H1 (cell line): ENCODE measurements around the gene SLC43A2. TPM values are rescaled to one million over a fixed set of nuclear protein-coding genes. Genes with fewer than 3 reads are reported as not detected.

Source experiments
- KDM4A ChIP-seq: IDR thresholded peaks from one replicate; pipeline ENCODE4 v1.7.1; 2012; ENCODE audit warnings: low read depth, mild to moderate bottlenecking, moderate library complexity, low read length, inconsistent platforms; ENCODE audit not compliant: severe bottlenecking
- MAFK ChIP-seq: IDR thresholded peaks from 2 replicates; pipeline ENCODE4 v1.6.1; 2012; ENCODE audit warnings: low read depth, mild to moderate bottlenecking, improper control_type of control experiment, low read length
- RBBP5 ChIP-seq: IDR thresholded peaks from 2 replicates; pipeline ENCODE4 v1.7.1; 2012; ENCODE audit warnings: low read depth, mild to moderate bottlenecking, inconsistent platforms, low read length, moderate library complexity, borderline replicate concordance
- SRF ChIP-seq: IDR thresholded peaks from 2 replicates; pipeline ENCODE4 v1.6.1; 2011; ENCODE audit warnings: mild to moderate bottlenecking, low read depth, low read length, moderate library complexity
- SUZ12 ChIP-seq: fragments of 200-600 bp; sonication (generic); IDR thresholded peaks from 2 replicates; pipeline ENCODE4 v1.6.1; 2012; ENCODE audit warnings: mild to moderate bottlenecking, inconsistent platforms, low read length, moderate library complexity, mixed read lengths
- polyA plus RNA-seq, 7 experiments: library from polyadenylated mRNA; depleted of rRNA in 3 of 7; stranded (reverse) in 5 of 7; unstranded in 2 of 7; fragments of >200 nt in 5 of 7; fragments of 200-250 nt in 2 of 7; gene quantifications; 1 replicate in 5 of 7; 2 replicates in 1 of 7; 4 replicates in 1 of 7; pipeline versions ENCODE4 v1.2.1 to v1.2.3, GENCODE V29; 2011 to 2013; ENCODE audit warnings: missing spikeins in 2 of 7, mixed read lengths in 2 of 7
- total RNA-seq: library from RNA; stranded (reverse); fragmentation: NEBNext Ultra II Directional; extraction: Animal tissue kit (Norgen Biotek cat#: 25700); gene quantifications from 2 replicates; pipeline ENCODE4 v1.2.1, GENCODE V29; 2021
- TF ChIP-seq, protein P1 (sequence below): fragments of 300-600 bp; sonication (generic); IDR thresholded peaks from 2 replicates; pipeline ENCODE4 v1.7.1; 2012; ENCODE audit warnings: low read length, moderate library complexity, mild to moderate bottlenecking, inconsistent platforms; ENCODE audit not compliant: insufficient replicate concordance

The SLC43A2 gene
- total and polyA plus RNA-seq, 2 of the 8 experiments (the other 6 are each of a cell fraction or from before 2014, with no cell fraction given), result 6.6 to 10.5 TPM

DNA sequence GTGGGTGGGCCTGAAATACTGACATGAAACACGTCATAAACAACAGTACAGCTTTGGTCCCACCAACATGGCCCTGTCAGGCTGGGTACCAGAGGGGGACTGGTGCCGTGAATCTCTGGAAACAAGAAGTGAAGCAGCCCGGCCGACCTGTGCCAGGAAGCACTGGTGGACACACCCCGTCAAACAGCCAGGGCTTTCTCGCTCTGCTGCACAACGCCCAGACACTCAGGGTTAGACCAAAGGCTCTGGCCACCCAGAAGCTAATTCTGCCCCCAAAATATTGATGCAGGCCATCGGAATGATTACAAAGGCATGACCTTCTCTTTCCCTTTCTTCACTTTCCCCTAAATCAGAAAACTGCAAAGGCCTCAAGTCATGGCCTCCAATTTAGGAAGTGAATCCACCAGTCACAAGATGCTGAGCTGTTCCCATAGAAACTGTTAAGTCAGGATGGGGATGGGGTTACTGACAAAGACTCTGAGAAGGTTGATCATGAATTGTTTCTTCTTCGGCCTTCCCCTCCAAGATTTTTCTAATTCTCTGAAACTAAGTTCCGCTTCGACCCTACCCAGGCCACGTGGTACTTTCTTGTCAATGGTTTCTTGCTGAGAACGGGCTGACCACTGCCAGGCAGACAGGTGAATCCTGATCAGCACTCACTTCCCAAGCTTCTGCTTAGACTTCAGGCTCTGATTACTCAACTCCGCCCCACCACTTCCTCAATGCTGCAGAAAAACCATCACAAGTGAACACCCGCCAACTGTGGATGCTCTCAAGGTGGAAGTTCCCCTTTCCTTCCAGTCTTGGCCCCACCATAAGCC, 72.8 kb downstream of the SLC43A2 start (continued):
- TF ChIP-seq, protein P1, sequence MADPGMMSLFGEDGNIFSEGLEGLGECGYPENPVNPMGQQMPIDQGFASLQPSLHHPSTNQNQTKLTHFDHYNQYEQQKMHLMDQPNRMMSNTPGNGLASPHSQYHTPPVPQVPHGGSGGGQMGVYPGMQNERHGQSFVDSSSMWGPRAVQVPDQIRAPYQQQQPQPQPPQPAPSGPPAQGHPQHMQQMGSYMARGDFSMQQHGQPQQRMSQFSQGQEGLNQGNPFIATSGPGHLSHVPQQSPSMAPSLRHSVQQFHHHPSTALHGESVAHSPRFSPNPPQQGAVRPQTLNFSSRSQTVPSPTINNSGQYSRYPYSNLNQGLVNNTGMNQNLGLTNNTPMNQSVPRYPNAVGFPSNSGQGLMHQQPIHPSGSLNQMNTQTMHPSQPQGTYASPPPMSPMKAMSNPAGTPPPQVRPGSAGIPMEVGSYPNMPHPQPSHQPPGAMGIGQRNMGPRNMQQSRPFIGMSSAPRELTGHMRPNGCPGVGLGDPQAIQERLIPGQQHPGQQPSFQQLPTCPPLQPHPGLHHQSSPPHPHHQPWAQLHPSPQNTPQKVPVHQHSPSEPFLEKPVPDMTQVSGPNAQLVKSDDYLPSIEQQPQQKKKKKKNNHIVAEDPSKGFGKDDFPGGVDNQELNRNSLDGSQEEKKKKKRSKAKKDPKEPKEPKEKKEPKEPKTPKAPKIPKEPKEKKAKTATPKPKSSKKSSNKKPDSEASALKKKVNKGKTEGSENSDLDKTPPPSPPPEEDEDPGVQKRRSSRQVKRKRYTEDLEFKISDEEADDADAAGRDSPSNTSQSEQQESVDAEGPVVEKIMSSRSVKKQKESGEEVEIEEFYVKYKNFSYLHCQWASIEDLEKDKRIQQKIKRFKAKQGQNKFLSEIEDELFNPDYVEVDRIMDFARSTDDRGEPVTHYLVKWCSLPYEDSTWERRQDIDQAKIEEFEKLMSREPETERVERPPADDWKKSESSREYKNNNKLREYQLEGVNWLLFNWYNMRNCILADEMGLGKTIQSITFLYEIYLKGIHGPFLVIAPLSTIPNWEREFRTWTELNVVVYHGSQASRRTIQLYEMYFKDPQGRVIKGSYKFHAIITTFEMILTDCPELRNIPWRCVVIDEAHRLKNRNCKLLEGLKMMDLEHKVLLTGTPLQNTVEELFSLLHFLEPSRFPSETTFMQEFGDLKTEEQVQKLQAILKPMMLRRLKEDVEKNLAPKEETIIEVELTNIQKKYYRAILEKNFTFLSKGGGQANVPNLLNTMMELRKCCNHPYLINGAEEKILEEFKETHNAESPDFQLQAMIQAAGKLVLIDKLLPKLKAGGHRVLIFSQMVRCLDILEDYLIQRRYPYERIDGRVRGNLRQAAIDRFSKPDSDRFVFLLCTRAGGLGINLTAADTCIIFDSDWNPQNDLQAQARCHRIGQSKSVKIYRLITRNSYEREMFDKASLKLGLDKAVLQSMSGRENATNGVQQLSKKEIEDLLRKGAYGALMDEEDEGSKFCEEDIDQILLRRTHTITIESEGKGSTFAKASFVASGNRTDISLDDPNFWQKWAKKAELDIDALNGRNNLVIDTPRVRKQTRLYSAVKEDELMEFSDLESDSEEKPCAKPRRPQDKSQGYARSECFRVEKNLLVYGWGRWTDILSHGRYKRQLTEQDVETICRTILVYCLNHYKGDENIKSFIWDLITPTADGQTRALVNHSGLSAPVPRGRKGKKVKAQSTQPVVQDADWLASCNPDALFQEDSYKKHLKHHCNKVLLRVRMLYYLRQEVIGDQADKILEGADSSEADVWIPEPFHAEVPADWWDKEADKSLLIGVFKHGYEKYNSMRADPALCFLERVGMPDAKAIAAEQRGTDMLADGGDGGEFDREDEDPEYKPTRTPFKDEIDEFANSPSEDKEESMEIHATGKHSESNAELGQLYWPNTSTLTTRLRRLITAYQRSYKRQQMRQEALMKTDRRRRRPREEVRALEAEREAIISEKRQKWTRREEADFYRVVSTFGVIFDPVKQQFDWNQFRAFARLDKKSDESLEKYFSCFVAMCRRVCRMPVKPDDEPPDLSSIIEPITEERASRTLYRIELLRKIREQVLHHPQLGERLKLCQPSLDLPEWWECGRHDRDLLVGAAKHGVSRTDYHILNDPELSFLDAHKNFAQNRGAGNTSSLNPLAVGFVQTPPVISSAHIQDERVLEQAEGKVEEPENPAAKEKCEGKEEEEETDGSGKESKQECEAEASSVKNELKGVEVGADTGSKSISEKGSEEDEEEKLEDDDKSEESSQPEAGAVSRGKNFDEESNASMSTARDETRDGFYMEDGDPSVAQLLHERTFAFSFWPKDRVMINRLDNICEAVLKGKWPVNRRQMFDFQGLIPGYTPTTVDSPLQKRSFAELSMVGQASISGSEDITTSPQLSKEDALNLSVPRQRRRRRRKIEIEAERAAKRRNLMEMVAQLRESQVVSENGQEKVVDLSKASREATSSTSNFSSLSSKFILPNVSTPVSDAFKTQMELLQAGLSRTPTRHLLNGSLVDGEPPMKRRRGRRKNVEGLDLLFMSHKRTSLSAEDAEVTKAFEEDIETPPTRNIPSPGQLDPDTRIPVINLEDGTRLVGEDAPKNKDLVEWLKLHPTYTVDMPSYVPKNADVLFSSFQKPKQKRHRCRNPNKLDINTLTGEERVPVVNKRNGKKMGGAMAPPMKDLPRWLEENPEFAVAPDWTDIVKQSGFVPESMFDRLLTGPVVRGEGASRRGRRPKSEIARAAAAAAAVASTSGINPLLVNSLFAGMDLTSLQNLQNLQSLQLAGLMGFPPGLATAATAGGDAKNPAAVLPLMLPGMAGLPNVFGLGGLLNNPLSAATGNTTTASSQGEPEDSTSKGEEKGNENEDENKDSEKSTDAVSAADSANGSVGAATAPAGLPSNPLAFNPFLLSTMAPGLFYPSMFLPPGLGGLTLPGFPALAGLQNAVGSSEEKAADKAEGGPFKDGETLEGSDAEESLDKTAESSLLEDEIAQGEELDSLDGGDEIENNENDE, result no peak
- TF ChIP-seq RBBP5, result no peak
- no peak for TF ChIP-seq KDM4A
- TF ChIP-seq MAFK, result no peak
- no peak for TF ChIP-seq SUZ12
- no peak for TF ChIP-seq SRF
